ENCODE data around the gene ZFAND6. TPM values are rescaled to one million over a fixed set of nuclear protein-coding genes. Genes with fewer than 3 reads are reported as not detected.
"Not testable (repeated sequence)": the region's sequence is repeated elsewhere in the genome, so short reads cannot be mapped to it uniquely, and the experiment has no call there.

The ZFAND6 gene
- polyA plus RNA-seq, 6 donors from 2014 or later, result 106 to 189 (median 148) TPM

- peaks cover 0 to 8% of the 10 kb centered on the region in 2 donors for H3K36me3 Mint-ChIP-seq
- no peak for DNase-seq
- no peaks in the 10 kb centered on the region for H3K27me3 Mint-ChIP-seq
- no peaks in the 10 kb centered on the region for H3K9me3 Mint-ChIP-seq
- peaks cover 34 to 45% (median 40%) of the 10 kb centered on the region in 3 donors for H3K4me1 Mint-ChIP-seq
- no peak overlapping the region for H3K4me3 Mint-ChIP-seq
- H3K27ac Mint-ChIP-seq, result peak overlapping the region in 1 of 6 donors; percentile 7
- no peak for ATAC-seq (ENCODE audit: low read depth in 2 of 2)
Measured at GRCh38 chr15:80090041-80090440, 30.6 kb downstream of the ZFAND6 start.

GRCh38 chr15:80090879-80091503 lies 31.5 kb downstream of the ZFAND6 start:
- no peak for DNase-seq
- no peaks in the 10 kb centered on the region for H3K27me3 Mint-ChIP-seq
- H3K4me1 Mint-ChIP-seq, result peaks cover 39 to 54% (median 44%) of the 10 kb centered on the region in 3 donors
- H3K4me3 Mint-ChIP-seq, result no peak overlapping the region
- H3K9me3 Mint-ChIP-seq, result no peaks in the 10 kb centered on the region
- H3K36me3 Mint-ChIP-seq, result peaks cover 0 to 8% of the 10 kb centered on the region in 2 donors
- no peak overlapping the region for H3K27ac Mint-ChIP-seq
- no peak for ATAC-seq (ENCODE audit: low read depth in 2 of 2)

- H3K27me3 Mint-ChIP-seq, result no peaks in the 10 kb centered on the region
- H3K4me3 Mint-ChIP-seq, result no peak overlapping the region
- DNase-seq (no peak), ATAC-seq (ENCODE audit: low read depth in 2 of 2) (no peak)
- peaks cover 28 to 41% (median 35%) of the 10 kb centered on the region in 3 donors for H3K4me1 Mint-ChIP-seq
- H3K36me3 Mint-ChIP-seq, result peaks cover 0 to 8% of the 10 kb centered on the region in 2 donors
- peak overlapping the region in 1 of 6 donors; percentile 74 for H3K27ac Mint-ChIP-seq
- no peaks in the 10 kb centered on the region for H3K9me3 Mint-ChIP-seq
Measured at GRCh38 chr15:80093854-80094418, 34.5 kb downstream of the ZFAND6 start.

- peak overlapping the region in 1 of 6 donors; percentile 19 for H3K27ac Mint-ChIP-seq
- no peak for ATAC-seq (ENCODE audit: low read depth in 2 of 2)
- no peaks in the 10 kb centered on the region for H3K9me3 Mint-ChIP-seq
- H3K4me3 Mint-ChIP-seq, result no peak overlapping the region
- H3K4me1 Mint-ChIP-seq, result peaks cover 24 to 45% (median 35%) of the 10 kb centered on the region in 3 donors
- no peaks in the 10 kb centered on the region for H3K36me3 Mint-ChIP-seq
- H3K27me3 Mint-ChIP-seq, result no peaks in the 10 kb centered on the region
- no peak for DNase-seq
Measured at GRCh38 chr15:80095511-80095910, 36.0 kb downstream of the ZFAND6 start.

GRCh38 chr15:80095969-80096368 lies 36.5 kb downstream of the ZFAND6 start:
- ATAC-seq (ENCODE audit: low read depth in 2 of 2) (no peak), DNase-seq (no peak)
- Mint-ChIP-seq H3K27ac (no peak overlapping the region), H3K27me3 (no peaks in the 10 kb centered on the region), H3K9me3 (no peaks in the 10 kb centered on the region), H3K4me1 (peaks cover 24 to 46% (median 39%) of the 10 kb centered on the region in 3 donors), H3K4me3 (no peak overlapping the region), H3K36me3 (no peaks in the 10 kb centered on the region)

GRCh38 chr15:80098341-80098740 lies 38.9 kb downstream of the ZFAND6 start:
- Mint-ChIP-seq H3K4me1 (peaks cover 27 to 46% (median 40%) of the 10 kb centered on the region in 3 donors), H3K36me3 (no peaks in the 10 kb centered on the region), H3K9me3 (no peaks in the 10 kb centered on the region), H3K27ac (no peak overlapping the region), H3K27me3 (no peaks in the 10 kb centered on the region), H3K4me3 (no peak overlapping the region)
- ATAC-seq (ENCODE audit: low read depth in 2 of 2) (no peak), DNase-seq (no peak)

GRCh38 chr15:80099241-80099640 lies 39.8 kb downstream of the ZFAND6 start:
- Mint-ChIP-seq H3K9me3 (no peaks in the 10 kb centered on the region), H3K4me3 (peak overlapping the region in 5 of 8 donors; percentile 6 to 71 (median 40)), H3K36me3 (no peaks in the 10 kb centered on the region), H3K4me1 (peaks cover 27 to 40% (median 34%) of the 10 kb centered on the region in 3 donors), H3K27ac (peak overlapping the region in 3 of 6 donors; percentile 58 to 83 (median 75)), H3K27me3 (no peaks in the 10 kb centered on the region)
- ATAC-seq (ENCODE audit: low read depth in 2 of 2) (peak; percentile 40 to 67), DNase-seq (no peak)

- not testable (repeated sequence) for H3K9me3 Mint-ChIP-seq; H3K27me3 Mint-ChIP-seq; H3K36me3 Mint-ChIP-seq; DNase-seq; ATAC-seq (ENCODE audit: low read depth in 2 of 2)
- Mint-ChIP-seq H3K4me3 (peak overlapping the region in 5 of 8 donors; percentile 6 to 71 (median 53)), H3K27ac (peak overlapping the region in 1 of 6 donors; percentile 58), H3K4me1 (peaks cover 26 to 37% (median 31%) of the 10 kb centered on the region in 3 donors)
Measured at GRCh38 chr15:80099662-80100061, 40.2 kb downstream of the ZFAND6 start.

- DNase-seq, result no peak
- Mint-ChIP-seq H3K27me3 (no peaks in the 10 kb centered on the region), H3K9me3 (no peaks in the 10 kb centered on the region), H3K4me1 (peaks cover 27 to 35% (median 32%) of the 10 kb centered on the region in 3 donors), H3K27ac (peak overlapping the region in 2 of 6 donors; percentile 32 to 58), H3K36me3 (no peaks in the 10 kb centered on the region), H3K4me3 (no peak overlapping the region)
- ATAC-seq (ENCODE audit: low read depth in 2 of 2), result no peak
Measured at GRCh38 chr15:80100247-80100646, 40.8 kb downstream of the ZFAND6 start.

GRCh38 chr15:80105193-80105592 lies 45.7 kb downstream of the ZFAND6 start:
- Mint-ChIP-seq H3K9me3 (no peaks in the 10 kb centered on the region), H3K36me3 (no peaks in the 10 kb centered on the region), H3K27me3 (no peaks in the 10 kb centered on the region), H3K27ac (no peak overlapping the region), H3K4me1 (peaks cover 44 to 60% (median 49%) of the 10 kb centered on the region in 3 donors), H3K4me3 (no peak overlapping the region)
- ATAC-seq (ENCODE audit: low read depth in 2 of 2), result no peak
- DNase-seq, result no peak

- DNase-seq (no peak), ATAC-seq (ENCODE audit: low read depth in 2 of 2) (no peak)
- H3K4me3 Mint-ChIP-seq, result no peak overlapping the region
- no peak overlapping the region for H3K27ac Mint-ChIP-seq
- no peaks in the 10 kb centered on the region for H3K9me3 Mint-ChIP-seq
- H3K36me3 Mint-ChIP-seq, result no peaks in the 10 kb centered on the region
- H3K4me1 Mint-ChIP-seq, result peaks cover 44 to 60% (median 49%) of the 10 kb centered on the region in 3 donors
- H3K27me3 Mint-ChIP-seq, result no peaks in the 10 kb centered on the region
Measured at GRCh38 chr15:80105595-80105994, 46.1 kb downstream of the ZFAND6 start.

GRCh38 chr15:80106051-80106450 lies 46.6 kb downstream of the ZFAND6 start:
- Mint-ChIP-seq H3K36me3 (no peaks in the 10 kb centered on the region), H3K27ac (no peak overlapping the region), H3K27me3 (no peaks in the 10 kb centered on the region), H3K4me1 (peaks cover 45 to 60% (median 50%) of the 10 kb centered on the region in 3 donors), H3K4me3 (no peak overlapping the region), H3K9me3 (no peaks in the 10 kb centered on the region)
- ATAC-seq (ENCODE audit: low read depth in 2 of 2) (no peak), DNase-seq (no peak)

GRCh38 chr15:80107204-80107603 lies 47.7 kb downstream of the ZFAND6 start:
- Mint-ChIP-seq H3K27me3 (no peaks in the 10 kb centered on the region), H3K9me3 (no peaks in the 10 kb centered on the region), H3K27ac (no peak overlapping the region), H3K4me3 (no peak overlapping the region), H3K36me3 (no peaks in the 10 kb centered on the region), H3K4me1 (peaks cover 41 to 58% (median 54%) of the 10 kb centered on the region in 3 donors)
- no peak for ATAC-seq (ENCODE audit: low read depth in 2 of 2)
- no peak for DNase-seq

GRCh38 chr15:80107774-80108173 lies 48.3 kb downstream of the ZFAND6 start:
- Mint-ChIP-seq H3K27ac (peak overlapping the region in 1 of 6 donors; percentile 53), H3K9me3 (no peaks in the 10 kb centered on the region), H3K36me3 (no peaks in the 10 kb centered on the region), H3K4me3 (no peak overlapping the region), H3K27me3 (no peaks in the 10 kb centered on the region), H3K4me1 (peaks cover 41 to 64% (median 55%) of the 10 kb centered on the region in 3 donors)
- ATAC-seq (ENCODE audit: low read depth in 2 of 2) (no peak), DNase-seq (no peak)

Measured in naive B cell (primary cell).